ENCODE results near the gene PPP1R12B.

Gene PPP1R12B

GRCh38 chr1:202621446-202621845 lies 272.9 kb downstream of the PPP1R12B start (continued):
- TF ChIP-seq PRDM6 (tag by site-specific recombination; IDR thresholded peaks at IDR 0.05) = no peak

GRCh38 chr1:202622388-202622787 lies 273.9 kb downstream of the PPP1R12B start:
- CTCF ChIA-PET = interaction anchor here (0.6 to 1.1 kb wide), 2 partner anchors 35 to 92 kb away, joined by 3 read pairs; no protein-coding TSS in a partner anchor
- H3K4me3 ChIP-seq (ENCODE audit: low read depth, low read length) = no peak overlapping the region
- no peak for TF ChIP-seq GLIS1 (tag by site-specific recombination; IDR thresholded peaks at IDR 0.05)
- TF ChIP-seq BCL6B (tag by site-specific recombination; IDR thresholded peaks at IDR 0.05) = no peak
- no peak for TF ChIP-seq ZNF600 (tag by site-specific recombination; IDR thresholded peaks at IDR 0.05)
- no peak for TF ChIP-seq AEBP2 (tag by site-specific recombination; IDR thresholded peaks at IDR 0.05; ENCODE audit: borderline replicate concordance)
- TF ChIP-seq ZNF280D (tag by site-specific recombination; IDR thresholded peaks at IDR 0.05) = no peak
- no peak for TF ChIP-seq PATZ1 (tag by site-specific recombination; IDR thresholded peaks at IDR 0.05)
- TF ChIP-seq ELK4 (IDR thresholded peaks at IDR 0.05; ENCODE audit: borderline replicate concordance, low read depth, low read length) = no peak
- no peak for TF ChIP-seq GLI4 (tag by site-specific recombination; IDR thresholded peaks at IDR 0.05)
- no peaks in the 10 kb centered on the region; the same call in 1 of the 2 replicates for H3K4me1 ChIP-seq (ENCODE audit: control insufficient read depth, insufficient read depth, low read length)
- no peaks in the 10 kb centered on the region for H3K36me3 ChIP-seq (ENCODE audit: control insufficient read depth in 2 of 2, insufficient read depth in 1 of 2, low read length in 2 of 2)
- no peak overlapping the region for H3K27ac ChIP-seq (ENCODE audit: extremely low read depth, low read depth, low read length)
- POLR2A ChIA-PET = no interaction called here
- H3K9me3 ChIP-seq (ENCODE audit: control insufficient read depth, insufficient read depth, low read depth, low read length) = no peaks in the 10 kb centered on the region

- ChIA-PET POLR2A (no interaction called here), CTCF (interaction anchor here (0.7 kb wide), 1 partner anchor 511 kb away, joined by 3 read pairs; no protein-coding TSS in a partner anchor)
- Histone ChIP-seq H3K36me3 (ENCODE audit: control insufficient read depth in 2 of 2, insufficient read depth in 1 of 2, low read length in 2 of 2) (no peaks in the 10 kb centered on the region), H3K9me3 (ENCODE audit: control insufficient read depth, insufficient read depth, low read depth, low read length) (no peaks in the 10 kb centered on the region), H3K4me3 (ENCODE audit: low read depth, low read length) (no peak overlapping the region), H3K4me1 (ENCODE audit: control insufficient read depth, insufficient read depth, low read length) (no peaks in the 10 kb centered on the region; the same call in 1 of the 2 replicates), H3K27ac (ENCODE audit: extremely low read depth, low read depth, low read length) (no peak overlapping the region)
- 0 out of 2 replicates have a peak, but pooled peaks have one; percentile 20 for TF ChIP-seq GLIS2 (tag by site-specific recombination; IDR thresholded peaks at IDR 0.05)
- TF ChIP-seq BCL11B (tag by site-specific recombination; IDR thresholded peaks at IDR 0.05; ENCODE audit: low read depth) = no peak
- peak; percentile 81 for TF ChIP-seq ZIC2 (tag by site-specific recombination; IDR thresholded peaks at IDR 0.05)
- no peak for TF ChIP-seq ZBTB11 (tag by site-specific recombination; conservative IDR thresholded peaks at IDR 0.05; ENCODE audit: low read depth)
- no peak for TF ChIP-seq OVOL3 (tag by site-specific recombination; IDR thresholded peaks at IDR 0.05)
- no peak for TF ChIP-seq HOXC10 (CRISPR knock-in tag; IDR thresholded peaks at IDR 0.05)
- no peak for TF ChIP-seq GLI2 (tag by site-specific recombination; IDR thresholded peaks at IDR 0.05; ENCODE audit: borderline replicate concordance, low read depth)
- no peak for TF ChIP-seq KLF1 (tag by site-specific recombination; IDR thresholded peaks at IDR 0.05)
These were observed 274.6 kb downstream of the PPP1R12B start for GRCh38 chr1:202623075-202623474.
